SU-DHL-6 (cell line): Measurements from ENCODE around the gene PPP2R5C.

ENCODE experiments used
- CTCF ChIP-seq: fragments of 200-600 bp; sonication (generic); IDR thresholded peaks from one replicate; pipeline ENCODE4 v1.5.1; 2017; ENCODE audit warnings: antibody characterized with exemption, mild to moderate bottlenecking, low read length, moderate library complexity; ENCODE audit not compliant: insufficient read depth, poor library complexity, severe bottlenecking
- EZH2phosphoT487 ChIP-seq: fragments of 200-600 bp; sonication (generic), shearing (Covaris generic); conservative IDR thresholded peaks from 2 replicates; pipeline ENCODE4 v1.6.1; 2018; ENCODE audit warnings: mild to moderate bottlenecking, antibody characterized with exemption, low read length, moderate library complexity, mixed read lengths

- TF ChIP-seq CTCF = no peak
- TF ChIP-seq EZH2phosphoT487 = no peak
These were observed 66.5 kb downstream of the PPP2R5C start for GRCh38 chr14:101828046-101828445.
